Tibial artery (tissue), 4 donors: ENCODE results near the gene FAM168B.

ENCODE experiments used
- DNase-seq, 2 donors: peaks; one replicate each; pipeline ENCODE4 v3.0.0-alpha.2; 2019
- H3K27ac ChIP-seq, 2 donors: fragments of 200-600 bp; sonication (generic) in 1 of 2; 1 replicate in 1 of 2; 2 replicates in 1 of 2; pipeline ENCODE4 v1.5.1; 2018 to 2019; ENCODE audit warnings: mild to moderate bottlenecking in 1 of 2
- H3K27me3 ChIP-seq, 2 donors: fragments of 200-600 bp; sonication (generic) in 1 of 2; one replicate each; pipeline versions ENCODE4 v1.5.1 to v1.6.0; 2016 to 2019
- H3K36me3 ChIP-seq, 3 donors: fragments of 200-600 bp; sonication (generic) in 2 of 3; one replicate each; pipeline ENCODE4 v1.5.1; 2016 to 2019; ENCODE audit warnings: mild to moderate bottlenecking in 2 of 3
- H3K4me1 ChIP-seq, 4 donors: fragments of 200-600 bp; sonication (generic) in 2 of 4; 1 replicate in 3 of 4; 2 replicates in 1 of 4; pipeline ENCODE4 v1.5.1; 2016 to 2019
- H3K4me3 ChIP-seq, 2 donors: fragments of 200-600 bp; sonication (generic) in 1 of 2; 1 replicate in 1 of 2; 2 replicates in 1 of 2; pipeline ENCODE4 v1.5.1; 2018 to 2019; ENCODE audit warnings: mild to moderate bottlenecking in 2 of 2
- H3K9me3 ChIP-seq, 3 donors: fragments of 200-600 bp; sonication (generic) in 1 of 3; one replicate each; pipeline ENCODE4 v1.5.1; 2016 to 2019
- intact Hi-C: fragments of 100-400 bp; cut with DNase I; formaldehyde crosslinking; loops from one replicate; pipeline ENCODE4 v1.15.0; 2023; ENCODE audit warnings: low total_unique reads
- TF ChIP-seq, protein P1 (sequence below), 2 experiments: fragments of 200-600 bp in 1 of 2; fragments of 450-650 bp in 1 of 2; IDR thresholded peaks; one replicate each; pipeline ENCODE4 v1.5.1; 2017 to 2019; ENCODE audit warnings: antibody characterized with exemption in 2 of 2, mild to moderate bottlenecking in 1 of 2, moderate library complexity in 1 of 2

The FAM168B gene

DNA sequence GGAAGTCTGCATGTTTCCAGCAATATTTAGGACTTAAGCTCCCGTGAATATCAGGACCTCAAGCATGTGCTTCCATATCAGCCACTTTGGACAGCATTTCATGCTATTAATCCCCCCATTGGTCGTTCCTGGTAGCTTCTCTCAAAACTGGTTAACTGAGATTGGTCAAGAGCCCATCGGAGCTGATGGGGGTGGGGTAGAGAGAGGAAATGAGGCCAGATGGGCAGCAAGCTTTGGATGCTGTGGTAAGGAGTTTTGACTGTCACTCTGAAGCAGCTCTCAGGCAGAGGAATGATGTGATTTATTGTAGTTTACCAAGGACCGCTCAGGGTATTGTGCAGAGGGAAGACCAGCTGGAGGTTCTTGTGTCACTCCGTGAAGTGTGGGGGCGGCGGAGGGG lies 81.8 kb downstream of the FAM168B start:
- Histone ChIP-seq H3K27ac (no peak overlapping the region), H3K9me3 (no peaks in the 10 kb centered on the region), H3K4me1 (no peaks in the 10 kb centered on the region), H3K36me3 (no peaks in the 10 kb centered on the region), H3K4me3 (no peak overlapping the region), H3K27me3 (peaks cover 0 to 9% of the 10 kb centered on the region in 2 donors)
- TF ChIP-seq, protein P1, sequence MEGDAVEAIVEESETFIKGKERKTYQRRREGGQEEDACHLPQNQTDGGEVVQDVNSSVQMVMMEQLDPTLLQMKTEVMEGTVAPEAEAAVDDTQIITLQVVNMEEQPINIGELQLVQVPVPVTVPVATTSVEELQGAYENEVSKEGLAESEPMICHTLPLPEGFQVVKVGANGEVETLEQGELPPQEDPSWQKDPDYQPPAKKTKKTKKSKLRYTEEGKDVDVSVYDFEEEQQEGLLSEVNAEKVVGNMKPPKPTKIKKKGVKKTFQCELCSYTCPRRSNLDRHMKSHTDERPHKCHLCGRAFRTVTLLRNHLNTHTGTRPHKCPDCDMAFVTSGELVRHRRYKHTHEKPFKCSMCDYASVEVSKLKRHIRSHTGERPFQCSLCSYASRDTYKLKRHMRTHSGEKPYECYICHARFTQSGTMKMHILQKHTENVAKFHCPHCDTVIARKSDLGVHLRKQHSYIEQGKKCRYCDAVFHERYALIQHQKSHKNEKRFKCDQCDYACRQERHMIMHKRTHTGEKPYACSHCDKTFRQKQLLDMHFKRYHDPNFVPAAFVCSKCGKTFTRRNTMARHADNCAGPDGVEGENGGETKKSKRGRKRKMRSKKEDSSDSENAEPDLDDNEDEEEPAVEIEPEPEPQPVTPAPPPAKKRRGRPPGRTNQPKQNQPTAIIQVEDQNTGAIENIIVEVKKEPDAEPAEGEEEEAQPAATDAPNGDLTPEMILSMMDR (IDR thresholded peaks at IDR 0.05) = no peak
- no peak for DNase-seq
- intact Hi-C loops = no loop called here

DNA sequence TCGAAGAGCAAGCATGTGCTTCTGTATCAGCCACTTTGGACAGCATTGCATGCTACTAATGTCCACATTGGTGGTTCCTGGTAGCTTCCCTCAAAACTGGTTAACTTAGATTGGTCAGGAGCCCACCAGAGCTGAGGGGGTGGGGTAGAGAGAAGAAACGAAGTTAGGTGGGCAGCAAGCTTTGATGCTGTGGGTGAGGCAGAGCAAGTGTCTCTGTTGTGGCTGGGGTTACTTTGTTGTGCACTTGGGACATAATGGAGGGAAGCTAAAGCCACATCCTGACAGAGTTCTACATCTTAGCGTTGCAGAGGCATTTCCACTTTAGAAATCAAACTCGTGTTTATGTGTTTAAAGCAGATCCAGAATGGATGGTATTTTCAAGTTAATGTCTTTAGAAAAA lies 82.7 kb downstream of the FAM168B start:
- H3K36me3 ChIP-seq = no peaks in the 10 kb centered on the region
- no peaks in the 10 kb centered on the region for H3K4me1 ChIP-seq
- intact Hi-C loops = no loop called here
- TF ChIP-seq, protein P1 (IDR thresholded peaks at IDR 0.05) = no peak
- DNase-seq = no peak
- peaks cover 0 to 6% of the 10 kb centered on the region in 2 donors for H3K27me3 ChIP-seq
- H3K9me3 ChIP-seq = no peaks in the 10 kb centered on the region
- no peak overlapping the region for H3K4me3 ChIP-seq
- H3K27ac ChIP-seq = no peak overlapping the region

DNA sequence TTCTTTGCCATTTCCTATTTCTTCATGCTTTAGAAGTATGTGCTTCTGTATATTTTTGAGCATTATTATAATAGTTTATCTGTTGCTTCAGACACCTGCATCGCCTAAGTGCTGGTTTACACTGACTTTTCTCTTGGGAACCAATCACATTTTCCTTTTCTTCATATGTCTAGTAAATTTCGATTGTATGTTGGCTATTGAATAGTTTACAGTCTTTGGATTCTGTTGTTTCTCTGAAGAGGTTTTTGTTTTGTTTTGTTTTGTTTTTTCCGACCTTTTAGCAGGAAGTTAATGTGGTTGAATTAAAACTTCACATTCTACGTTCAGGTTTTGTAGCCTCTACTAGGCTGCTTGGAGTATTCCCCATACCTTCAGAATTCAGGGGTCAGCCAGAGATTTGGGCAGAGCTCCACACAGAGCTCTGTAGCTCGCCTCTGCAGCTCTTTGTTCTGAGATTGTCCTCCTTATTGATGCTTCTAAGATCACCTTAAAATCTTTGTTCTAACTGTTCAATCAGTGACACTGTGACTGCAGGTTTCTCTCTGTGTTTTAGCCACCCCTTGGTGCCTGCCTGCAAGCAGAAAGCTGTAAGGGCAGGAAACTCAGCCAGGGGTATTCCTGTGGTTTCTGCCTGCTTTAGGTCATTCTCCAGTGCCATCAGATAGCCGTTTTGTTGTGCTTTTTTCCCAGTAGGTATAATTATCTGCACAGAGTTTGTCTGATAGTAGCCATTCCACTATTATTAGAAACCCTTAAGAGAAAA lies 83.4 kb downstream of the FAM168B start:
- Histone ChIP-seq H3K27ac (no peak overlapping the region), H3K36me3 (no peaks in the 10 kb centered on the region), H3K27me3 (peaks cover 0 to 6% of the 10 kb centered on the region in 2 donors), H3K9me3 (no peaks in the 10 kb centered on the region), H3K4me1 (no peaks in the 10 kb centered on the region), H3K4me3 (no peak overlapping the region)
- DNase-seq = no peak
- TF ChIP-seq, protein P1 (IDR thresholded peaks at IDR 0.05) = no peak
- intact Hi-C loops = no loop called here

DNA sequence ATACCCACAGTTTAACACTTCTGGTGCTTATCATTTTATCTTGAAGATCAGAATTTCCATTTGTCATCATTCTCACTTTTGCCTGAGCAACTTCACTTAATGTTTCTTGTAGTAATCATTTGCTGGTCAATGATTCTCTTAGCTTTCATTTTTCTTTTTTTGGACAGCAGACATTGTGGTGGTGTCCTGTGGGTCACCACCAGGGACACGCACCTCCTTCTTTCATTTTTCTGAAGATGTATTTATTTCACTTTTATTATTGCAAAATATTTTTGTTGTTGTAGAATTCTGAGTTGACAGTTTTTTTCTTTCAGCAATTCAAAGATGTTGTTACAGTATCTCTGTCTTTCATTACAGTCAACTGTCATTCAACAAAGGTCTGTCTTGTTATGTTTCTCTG lies 84.3 kb downstream of the FAM168B start:
- no peak for DNase-seq
- Histone ChIP-seq H3K4me1 (no peaks in the 10 kb centered on the region), H3K4me3 (no peak overlapping the region), H3K9me3 (no peaks in the 10 kb centered on the region), H3K36me3 (no peaks in the 10 kb centered on the region), H3K27ac (no peak overlapping the region), H3K27me3 (peaks cover 0 to 6% of the 10 kb centered on the region in 2 donors)
- TF ChIP-seq, protein P1 (IDR thresholded peaks at IDR 0.05) = no peak
- intact Hi-C loops = no loop called here

DNA sequence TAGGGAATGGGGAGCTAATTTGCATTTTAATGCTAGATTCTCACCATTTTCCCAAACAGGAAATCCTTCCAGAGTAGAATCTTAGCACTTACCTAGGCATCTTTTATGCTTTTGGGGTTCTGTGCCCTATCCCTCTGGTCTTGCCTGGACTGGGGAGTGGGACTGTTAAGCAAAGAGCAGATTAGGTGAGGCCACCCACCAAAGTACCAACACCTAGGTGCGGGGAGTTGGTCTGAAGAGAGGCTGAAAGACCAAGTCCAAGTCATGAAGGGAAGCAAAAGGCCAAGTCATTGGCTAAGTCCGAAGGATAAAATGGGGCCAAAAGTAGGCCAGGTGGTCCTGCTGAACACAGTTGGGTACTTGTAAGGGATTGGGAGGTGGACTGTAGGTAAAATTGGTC lies 86.7 kb downstream of the FAM168B start:
- H3K4me3 ChIP-seq = no peak overlapping the region
- DNase-seq = no peak
- H3K9me3 ChIP-seq = no peaks in the 10 kb centered on the region
- no peaks in the 10 kb centered on the region for H3K4me1 ChIP-seq
- TF ChIP-seq, protein P1 (IDR thresholded peaks at IDR 0.05) = no peak
- H3K27me3 ChIP-seq = peaks cover 0 to 7% of the 10 kb centered on the region in 2 donors
- intact Hi-C loops = no loop called here
- no peak overlapping the region for H3K27ac ChIP-seq
- no peaks in the 10 kb centered on the region for H3K36me3 ChIP-seq
